ENCODE data around the gene UBTFL1. TPM values are rescaled to one million over a fixed set of nuclear protein-coding genes. Genes with fewer than 3 reads are reported as not detected.
"Not testable (repeated sequence)": the region's sequence is repeated elsewhere in the genome, so short reads cannot be mapped to it uniquely, and the experiment has no call there.

The UBTFL1 gene, protein sequence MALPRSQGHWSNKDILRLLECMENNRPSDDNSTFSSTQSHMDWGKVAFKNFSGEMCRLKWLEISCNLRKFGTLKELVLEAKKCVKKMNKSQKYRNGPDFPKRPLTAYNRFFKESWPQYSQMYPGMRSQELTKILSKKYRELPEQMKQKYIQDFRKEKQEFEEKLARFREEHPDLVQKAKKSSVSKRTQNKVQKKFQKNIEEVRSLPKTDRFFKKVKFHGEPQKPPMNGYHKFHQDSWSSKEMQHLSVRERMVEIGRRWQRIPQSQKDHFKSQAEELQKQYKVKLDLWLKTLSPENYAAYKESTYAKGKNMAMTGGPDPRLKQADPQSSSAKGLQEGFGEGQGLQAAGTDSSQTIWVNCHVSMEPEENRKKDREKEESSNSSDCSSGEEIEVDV
- not detected in 2 replicates for total RNA-seq (2014; rRNA removed; shearing (Covaris generic))

DNA sequence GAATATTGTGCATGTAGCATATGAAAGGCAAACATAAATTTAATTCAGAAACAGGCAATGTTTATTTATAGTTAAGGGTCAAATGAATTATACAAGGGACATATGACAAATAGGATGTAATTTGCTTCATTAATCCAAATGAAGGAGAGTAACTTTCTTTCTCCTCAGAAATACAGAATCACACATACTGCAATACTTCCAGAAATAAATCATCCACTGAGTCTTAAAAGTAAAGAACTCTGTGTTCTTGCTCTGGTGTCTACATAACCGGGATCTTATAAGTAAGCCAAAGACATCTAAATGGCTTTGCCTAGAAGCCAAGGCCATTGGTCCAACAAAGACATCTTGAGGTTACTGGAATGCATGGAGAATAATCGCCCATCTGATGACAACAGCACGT, at the start of gene UBTFL1:
TSS of gene UBTFL1 (plus strand) at position 301 of the 400 bp plus-strand sequence. CDS start at position 301, 0 bp downstream.
- not testable (repeated sequence) for DNase-seq (ENCODE audit: low spot score)

DNA sequence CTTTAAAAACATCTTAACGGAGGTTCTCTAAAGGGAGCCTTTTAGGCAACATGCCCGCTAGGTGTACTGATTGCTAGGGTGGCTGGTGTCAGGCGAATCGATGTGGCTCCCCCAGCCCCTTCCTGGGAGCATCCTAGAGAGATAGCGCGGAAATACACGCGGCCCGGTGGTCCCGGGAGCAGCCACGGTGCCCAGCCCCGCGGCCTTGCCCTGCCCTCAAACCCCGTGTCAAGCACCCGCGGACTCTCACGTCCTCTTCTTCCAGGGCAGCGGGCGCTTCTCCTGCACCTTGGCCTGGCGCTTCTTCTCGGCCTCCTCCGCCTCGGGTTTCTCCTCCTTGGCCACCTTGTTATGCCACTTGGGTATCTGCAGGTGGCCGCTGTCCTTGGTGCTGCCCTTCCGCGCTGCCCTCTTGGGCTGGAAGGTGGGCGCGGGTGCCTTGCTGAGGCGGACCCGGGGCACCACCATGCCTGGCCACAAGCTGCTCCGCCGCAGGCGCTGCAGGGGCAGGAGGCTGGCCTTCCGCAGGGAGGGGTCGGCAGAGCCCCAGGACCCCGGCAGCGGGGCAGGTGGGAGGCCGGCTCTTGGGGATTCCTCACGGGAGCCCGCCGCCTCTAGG, 34.0 kb upstream of the UBTFL1 start:
- not testable (repeated sequence) for DNase-seq (ENCODE audit: low spot score)

DNA sequence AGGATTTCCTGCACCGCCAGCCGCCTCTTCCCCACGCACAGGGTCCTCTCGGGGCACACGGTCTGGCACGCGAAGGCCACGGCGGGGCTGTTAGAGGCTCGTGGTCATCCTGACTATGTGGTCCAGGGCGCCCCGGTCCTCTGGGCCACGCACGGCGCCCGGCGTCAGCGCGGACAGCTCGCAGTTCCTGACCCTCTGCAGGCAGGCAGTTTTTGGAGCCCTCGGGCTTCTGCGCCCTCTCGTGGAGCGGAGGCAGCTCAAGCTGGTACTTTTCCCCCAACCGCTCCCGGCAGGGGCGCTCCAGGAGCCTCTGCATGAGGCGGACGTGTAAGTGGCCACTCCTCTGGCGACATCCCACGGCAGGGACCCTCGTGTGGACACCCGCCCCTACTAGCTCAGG, 33.4 kb upstream of the UBTFL1 start:
- not testable (repeated sequence) for DNase-seq (ENCODE audit: low spot score)

DNA sequence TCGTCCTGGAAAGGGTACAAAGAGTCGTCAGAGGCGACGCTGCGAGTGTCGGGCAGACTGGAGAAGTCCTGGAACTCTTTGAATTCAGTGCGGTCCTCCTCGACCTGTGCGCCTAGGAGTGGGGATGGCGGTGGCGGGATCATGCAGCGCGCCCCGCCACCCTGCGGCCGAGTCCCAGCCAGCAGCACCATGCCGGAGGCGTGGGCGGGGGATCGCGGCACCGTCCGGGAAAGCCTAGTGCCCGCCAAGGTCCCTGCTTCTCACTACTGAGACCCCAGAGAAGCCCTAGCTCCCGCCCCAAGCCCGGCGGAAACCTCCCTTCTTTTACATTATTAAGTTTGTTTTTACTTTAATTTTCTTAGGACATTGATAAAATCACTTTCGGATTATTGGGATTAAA, 32.2 kb upstream of the UBTFL1 start:
- DNase-seq (ENCODE audit: low spot score) = not testable (repeated sequence)

DNA sequence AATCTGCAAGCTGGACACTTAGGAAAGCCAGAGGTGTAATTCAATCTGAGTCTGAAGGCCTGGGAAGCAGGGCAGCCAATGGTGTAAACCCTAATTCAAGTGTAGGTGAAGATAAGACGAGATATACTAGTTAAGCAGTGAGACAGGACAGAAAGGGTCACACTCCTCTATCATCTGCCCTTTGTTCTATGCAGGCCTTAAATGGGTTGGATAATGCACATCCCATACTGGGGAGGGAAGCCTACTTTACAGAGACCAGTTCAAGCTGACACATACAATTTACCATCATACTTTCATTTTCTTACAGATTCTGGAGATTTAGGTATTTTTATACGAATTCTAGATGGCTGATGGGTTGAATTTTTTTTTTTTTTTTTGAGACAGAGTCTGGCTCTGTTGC, 3.0 kb downstream of the UBTFL1 start:
- not testable (repeated sequence) for DNase-seq (ENCODE audit: low spot score)

DNA sequence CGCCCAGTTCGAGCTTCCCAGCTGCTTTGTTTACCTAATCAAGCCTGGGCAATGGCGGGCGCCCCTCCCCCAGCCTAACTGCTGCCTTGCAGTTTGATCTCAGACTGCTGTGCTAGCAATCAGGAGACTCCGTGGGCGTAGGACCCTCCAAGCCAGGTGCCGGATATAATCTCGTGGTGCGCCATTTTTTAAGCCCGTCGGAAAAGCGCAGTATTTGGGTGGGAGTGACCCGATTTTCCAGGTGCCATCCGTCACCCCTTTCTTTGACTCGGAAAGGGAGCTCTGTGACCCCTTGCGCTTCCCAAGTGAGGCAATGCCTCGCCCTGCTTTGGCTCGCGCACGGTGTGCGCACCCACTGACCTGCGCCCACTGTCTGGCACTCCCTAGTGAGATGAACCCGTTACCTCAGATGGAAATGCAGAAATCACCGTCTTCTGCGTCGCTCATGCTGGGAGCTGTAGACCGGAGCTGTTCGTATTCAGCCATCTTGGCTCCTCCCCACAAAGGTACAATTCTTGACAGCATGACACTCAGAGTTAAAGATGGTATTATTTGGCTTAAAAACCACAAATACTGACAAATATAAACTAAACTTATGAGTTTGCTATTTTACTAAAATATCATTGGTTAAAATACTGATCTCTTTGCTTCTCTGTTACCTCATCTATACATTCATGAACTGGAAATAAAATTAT, 9.6 kb downstream of the UBTFL1 start:
- not testable (repeated sequence) for DNase-seq (ENCODE audit: low spot score)

DNA sequence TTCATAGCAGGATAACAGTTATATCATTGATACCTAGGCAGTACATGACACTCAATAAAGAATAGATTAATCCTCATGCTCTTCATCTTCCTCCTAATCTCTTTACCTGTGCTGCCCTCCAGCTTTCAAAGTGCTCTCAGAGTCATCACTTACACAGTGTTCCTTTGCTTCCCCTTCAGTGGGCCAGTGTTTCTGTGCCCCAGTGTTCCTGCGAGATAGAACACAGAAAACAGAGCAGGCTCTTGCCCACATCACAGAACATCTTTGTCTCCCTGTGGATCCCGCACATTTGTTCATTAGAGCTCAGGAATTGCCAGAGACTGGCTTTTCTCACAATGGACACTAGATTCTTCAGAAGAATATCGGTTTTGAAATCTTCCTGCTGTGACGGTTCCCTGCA, 12.5 kb downstream of the UBTFL1 start:
- DNase-seq (ENCODE audit: low spot score) = not testable (repeated sequence)

DNA sequence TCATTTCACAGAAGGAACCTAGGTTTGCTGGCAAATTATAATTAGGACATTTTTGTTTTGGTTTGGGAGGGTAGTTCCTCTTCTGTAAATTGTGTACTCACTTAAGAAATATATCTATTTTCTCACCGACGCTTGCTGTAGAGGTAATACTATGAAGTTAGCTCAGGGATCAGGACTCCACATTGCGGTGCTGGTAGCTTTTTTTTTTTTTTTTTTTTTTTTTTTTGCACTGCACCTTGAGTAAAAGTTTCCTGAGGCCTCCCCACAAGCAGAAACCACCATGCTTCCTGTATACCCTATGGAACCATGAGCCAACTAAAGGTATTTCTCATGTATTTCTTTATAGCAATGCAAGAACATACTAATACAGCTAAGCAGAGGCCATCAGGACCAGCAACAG, 14.7 kb downstream of the UBTFL1 start:
- no peak for DNase-seq (ENCODE audit: low spot score)

DNA sequence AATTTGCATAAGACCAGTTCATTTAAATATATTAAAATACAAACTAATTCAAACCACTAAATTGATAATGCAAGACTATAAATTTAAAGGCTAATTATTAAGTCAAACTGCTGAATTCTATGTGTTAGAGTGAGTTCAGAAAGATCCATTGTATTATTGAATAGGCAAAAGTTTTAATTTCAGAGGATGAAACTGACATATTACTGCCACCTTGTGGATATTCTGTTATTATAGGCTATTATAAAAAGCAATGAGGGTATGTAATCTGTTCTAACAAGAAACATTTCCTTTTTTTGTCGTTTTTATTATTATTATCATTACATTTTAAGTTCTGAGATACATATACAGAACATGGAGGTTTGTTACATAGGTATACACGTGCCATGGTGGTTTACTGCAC, 27.8 kb downstream of the UBTFL1 start:
- DNase-seq (ENCODE audit: low spot score) = no peak

DNA sequence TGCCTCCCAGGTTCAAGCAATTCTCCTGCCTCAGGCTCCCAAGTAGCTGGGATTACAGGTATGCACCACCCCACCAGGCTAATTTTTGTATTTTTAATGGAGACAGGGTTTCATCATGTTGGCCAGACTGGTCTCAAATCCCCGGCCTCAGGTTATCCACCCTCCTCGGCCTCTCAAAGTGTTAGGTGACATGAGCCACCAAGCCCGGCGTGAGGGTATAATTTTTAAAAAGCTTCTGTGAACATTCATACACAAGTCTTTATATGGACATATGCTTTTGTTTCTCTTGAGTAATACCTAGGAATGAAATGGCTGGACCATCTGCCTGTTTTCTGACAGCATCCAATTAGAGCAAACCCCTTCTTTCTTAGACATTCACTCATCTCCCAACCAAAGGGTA, 34.4 kb downstream of the UBTFL1 start:
- no peak for DNase-seq (ENCODE audit: low spot score)

DNA sequence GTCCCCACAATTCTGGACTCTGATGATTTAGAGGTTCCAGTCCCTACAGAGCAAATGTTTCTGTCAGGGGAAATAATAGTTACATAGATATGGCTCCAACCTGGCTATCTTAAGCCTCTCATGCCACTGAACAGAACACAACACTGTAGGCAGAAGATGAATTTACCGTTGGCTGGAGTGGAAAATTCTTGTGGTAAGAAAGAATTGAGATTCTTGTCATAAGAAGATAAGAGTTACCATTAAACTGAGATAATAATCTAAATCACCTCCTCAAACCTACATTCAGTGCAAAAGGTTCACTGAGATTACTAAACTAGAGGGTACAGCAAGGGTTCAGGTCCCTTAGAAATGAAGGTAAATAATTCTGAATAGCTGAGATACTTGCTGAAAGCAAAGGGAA, 38.6 kb downstream of the UBTFL1 start:
- DNase-seq (ENCODE audit: low spot score) = no peak

DNA sequence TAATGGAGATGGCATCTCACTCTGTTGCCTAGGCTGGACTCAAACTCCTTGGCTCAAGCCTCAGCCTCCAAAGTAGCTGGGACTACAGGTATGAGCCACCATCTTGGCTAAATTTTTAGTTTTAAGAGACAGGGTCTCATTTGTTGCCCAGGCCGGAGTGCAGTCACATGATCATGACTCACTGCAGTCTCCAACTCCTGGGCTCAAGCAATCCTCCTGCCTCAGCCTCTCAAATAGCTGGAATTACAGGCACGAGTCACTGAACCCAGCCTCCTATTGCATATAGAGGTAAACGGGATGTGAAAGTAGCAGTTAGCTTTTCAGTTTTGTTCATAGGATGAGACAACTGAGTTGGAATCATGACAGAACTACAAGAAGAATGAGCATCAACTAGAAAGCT, 39.2 kb downstream of the UBTFL1 start:
- no peak for DNase-seq (ENCODE audit: low spot score)

DNA sequence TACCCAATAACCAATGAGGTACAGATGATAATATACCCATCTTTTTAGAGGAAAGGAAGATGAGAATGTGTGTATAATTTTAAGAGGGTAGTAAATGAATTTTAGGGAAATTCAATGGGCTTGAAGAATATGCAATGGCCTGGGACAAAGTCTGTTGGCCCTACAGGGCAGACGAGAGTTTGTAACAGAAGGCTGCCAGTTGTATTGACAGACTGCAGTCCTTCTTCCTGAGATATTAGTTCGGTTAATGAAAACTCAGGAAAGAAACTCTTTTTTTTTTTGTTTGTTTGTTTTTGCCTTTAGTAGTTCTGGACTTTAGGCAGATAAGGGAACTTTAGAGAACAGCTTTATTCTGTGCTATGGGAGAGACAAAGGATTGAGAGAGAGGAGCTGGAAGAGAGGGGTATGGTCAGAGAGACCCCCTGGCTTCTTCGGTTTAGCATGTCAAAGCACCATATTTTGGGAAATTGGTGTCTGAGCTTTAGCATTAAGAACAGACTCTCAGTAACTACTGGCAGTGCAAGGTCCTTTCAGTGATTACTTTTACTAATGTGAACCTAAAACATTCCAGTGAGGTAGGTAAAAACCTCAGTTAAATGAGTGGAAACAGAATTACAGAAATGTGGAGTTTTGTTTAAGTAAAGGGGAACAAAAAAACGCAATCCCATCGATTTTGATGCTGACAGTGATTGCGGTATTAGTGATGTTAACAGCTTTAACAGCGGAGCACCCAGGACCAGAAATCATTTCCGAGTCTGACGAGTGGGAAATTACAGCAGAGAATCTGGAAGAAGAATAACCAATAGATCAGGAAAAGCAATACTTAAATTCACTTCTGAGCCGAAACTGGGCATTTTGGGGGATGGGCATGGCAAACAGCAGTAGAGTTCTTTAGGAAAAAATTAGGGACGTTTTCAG, 48.1 kb downstream of the UBTFL1 start:
- DNase-seq (ENCODE audit: low spot score) = no peak

DNA sequence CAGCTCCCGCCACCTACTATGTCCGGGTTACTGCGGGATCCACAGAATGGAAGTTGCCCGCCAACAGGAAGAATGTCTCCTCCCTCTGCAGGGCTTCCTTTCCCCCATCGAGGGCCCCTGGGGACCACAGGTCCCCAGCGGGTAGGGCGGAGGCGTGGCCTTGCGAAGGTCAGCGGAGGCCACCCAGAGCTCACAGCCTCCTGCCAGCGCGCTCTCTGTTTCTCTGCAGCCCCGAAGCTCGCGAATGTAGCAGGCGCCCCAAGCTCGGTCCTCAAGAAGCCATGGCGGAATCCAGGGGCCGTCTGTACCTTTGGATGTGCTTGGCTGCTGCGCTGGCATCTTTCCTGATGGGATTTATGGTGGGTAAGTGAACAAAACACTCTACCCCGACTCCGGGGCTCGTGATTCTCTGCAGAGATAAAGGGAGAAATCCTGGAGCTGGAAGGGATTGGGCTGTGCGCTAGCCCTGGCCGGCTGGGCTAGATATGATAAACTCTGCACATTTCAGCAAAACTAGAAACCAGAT, 48.8 kb downstream of the UBTFL1 start, which contains the start of gene NAALAD2:
TSS of gene NAALAD2 (plus strand) at position 186 of the 526 bp plus-strand sequence. CDS start at position 282, 96 bp downstream.
- DNase-seq (ENCODE audit: low spot score) = no peak

DNA sequence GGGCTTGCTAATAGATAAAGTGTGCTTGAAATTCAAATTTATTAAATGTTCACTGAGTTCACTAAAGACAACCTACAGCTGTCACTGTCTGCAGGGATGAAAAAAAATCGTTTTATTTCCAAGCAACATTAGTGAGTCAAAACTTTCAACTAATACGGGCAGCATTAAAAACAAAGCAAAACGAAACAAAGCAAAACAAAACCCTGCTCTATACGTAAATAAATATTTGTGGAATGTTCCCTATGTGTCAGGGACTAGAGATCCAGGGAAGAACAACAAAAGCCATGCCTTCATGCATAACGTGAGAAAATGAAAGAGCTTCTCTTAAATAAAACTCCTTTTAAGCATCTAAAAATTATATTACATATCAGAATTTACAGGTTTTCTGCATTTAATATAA, 49.3 kb downstream of the UBTFL1 start:
- no peak for DNase-seq (ENCODE audit: low spot score)

Other genes with a start within 250 kb of the UBTFL1 start
- gene TRIM64B, start 207.5 kb upstream of the UBTFL1 start, total RNA-seq (2014; rRNA removed; shearing (Covaris generic)) = not detected in 2 replicates
- not detected in 2 replicates for gene TRIM49D1, start 163.7 kb upstream of the UBTFL1 start, total RNA-seq (2014; rRNA removed; shearing (Covaris generic))
- gene TRIM49D2, start 161.9 kb upstream of the UBTFL1 start, total RNA-seq (2014; rRNA removed; shearing (Covaris generic)) = not detected in 2 replicates
- gene TRIM64, start 119.9 kb upstream of the UBTFL1 start, total RNA-seq (2014; rRNA removed; shearing (Covaris generic)) = not detected in 2 replicates
- not detected in 2 replicates for gene TRIM49C, start 54.8 kb upstream of the UBTFL1 start, total RNA-seq (2014; rRNA removed; shearing (Covaris generic))
- gene NAALAD2, start 48.7 kb downstream of the UBTFL1 start, total RNA-seq (2014; rRNA removed; shearing (Covaris generic)) = 0.07 TPM in 1 of 2 replicates, not detected in the other
- gene CHORDC1, start 137.1 kb downstream of the UBTFL1 start, total RNA-seq (2014; rRNA removed; shearing (Covaris generic)) = 52.3 and 68.8 TPM in 2 replicates

Data from A172 (cell line).